Astrocyte (in vitro differentiated cells and primary cell): ENCODE measurements around the gene SMIM27. TPM values are rescaled to one million over a fixed set of nuclear protein-coding genes. Genes with fewer than 3 reads are reported as not detected.

Experiments used
- DNase-seq: peaks from one replicate; pipeline ENCODE4 v3.0.0-alpha.2; 2010; ENCODE audit warnings: low read depth
- FAIRE-seq: peaks from 2 replicates; lab custom pipeline; 2011; peaks lifted over from hg19 to GRCh38; lab: Jason Lieb, UNC
- H2AFZ ChIP-seq: 2 replicates; pipeline ENCODE4 v1.6.0; 2012; ENCODE audit warnings: low read depth, low read length, inconsistent platforms
- H3K27ac ChIP-seq: 2 replicates; pipeline ENCODE4 v1.5.1; 2011; ENCODE audit warnings: low read depth, low read length, inconsistent platforms
- H3K27me3 ChIP-seq: 2 replicates; pipeline ENCODE4 v1.6.0; 2011; ENCODE audit warnings: low read length, inconsistent platforms; ENCODE audit not compliant: insufficient read depth
- H3K36me3 ChIP-seq: 2 replicates; pipeline ENCODE4 v1.5.1; 2011; ENCODE audit warnings: low read length, inconsistent platforms; ENCODE audit not compliant: insufficient read depth
- H3K4me1 ChIP-seq: 2 replicates; pipeline ENCODE4 v1.5.1; 2011; ENCODE audit warnings: low read length, inconsistent platforms; ENCODE audit not compliant: insufficient read depth
- H3K4me2 ChIP-seq: 2 replicates; pipeline ENCODE4 v1.6.0; 2012; ENCODE audit warnings: low read length, inconsistent platforms
- H3K4me3 ChIP-seq: 2 replicates; pipeline ENCODE4 v1.5.1; 2011; ENCODE audit warnings: low read depth, mild to moderate bottlenecking, low read length, inconsistent platforms; ENCODE audit not compliant: insufficient read depth
- H3K79me2 ChIP-seq: 2 replicates; pipeline ENCODE4 v1.6.0; 2012; ENCODE audit warnings: mild to moderate bottlenecking, low read length, inconsistent platforms; ENCODE audit not compliant: insufficient read depth
- H3K9ac ChIP-seq: 2 replicates; pipeline ENCODE4 v1.6.0; 2012; ENCODE audit warnings: mild to moderate bottlenecking, low read length, inconsistent platforms
- H3K9me3 ChIP-seq: 2 replicates; pipeline ENCODE4 v1.5.1; 2012; ENCODE audit warnings: low read depth, mild to moderate bottlenecking, low read length, inconsistent platforms; ENCODE audit not compliant: insufficient read depth
- H4K20me1 ChIP-seq: 2 replicates; pipeline ENCODE4 v1.6.0; 2012; ENCODE audit warnings: low read length, inconsistent platforms; ENCODE audit not compliant: insufficient read depth
- H3K27ac Mint-ChIP-seq: one replicate; pipeline ENCODE4 v1.8.0; 2021; ENCODE audit warnings: mild to moderate bottlenecking, mixed read lengths; ENCODE audit not compliant: unreplicated experiment
- H3K27me3 Mint-ChIP-seq: one replicate; pipeline ENCODE4 v1.8.0; 2021; ENCODE audit warnings: low read depth, mixed read lengths; ENCODE audit not compliant: unreplicated experiment
- H3K36me3 Mint-ChIP-seq: one replicate; pipeline ENCODE4 v1.8.0; 2021; ENCODE audit warnings: low read depth, mixed read lengths; ENCODE audit not compliant: unreplicated experiment
- H3K4me1 Mint-ChIP-seq: one replicate; pipeline ENCODE4 v1.8.0; 2021; ENCODE audit warnings: low read depth, mixed read lengths; ENCODE audit not compliant: unreplicated experiment
- H3K4me3 Mint-ChIP-seq: one replicate; pipeline ENCODE4 v1.8.0; 2021; ENCODE audit warnings: mild to moderate bottlenecking, moderate library complexity, mixed read lengths; ENCODE audit not compliant: unreplicated experiment
- H3K9me3 Mint-ChIP-seq: one replicate; pipeline ENCODE4 v1.8.0; 2021; ENCODE audit warnings: mild to moderate bottlenecking, mixed read lengths; ENCODE audit not compliant: unreplicated experiment
- EZH2 ChIP-seq: IDR thresholded peaks from 2 replicates; pipeline ENCODE4 v1.6.1; 2012; ENCODE audit warnings: mild to moderate bottlenecking, low read length, inconsistent platforms; ENCODE audit not compliant: insufficient read depth
- total RNA-seq: library from RNA; stranded (reverse); gene quantifications from 2 replicates; pipeline ENCODE4 v1.2.1, GENCODE V29; 2021
- TF ChIP-seq, protein P1 (sequence below): IDR thresholded peaks from 2 replicates; pipeline ENCODE4 v1.5.1; 2011; ENCODE audit warnings: low read depth, mild to moderate bottlenecking, inconsistent platforms, low read length, moderate library complexity; ENCODE audit not compliant: insufficient read depth

The SMIM27 gene
- total RNA-seq, 1 donor from 2014 or later = 9.4 TPM

DNA sequence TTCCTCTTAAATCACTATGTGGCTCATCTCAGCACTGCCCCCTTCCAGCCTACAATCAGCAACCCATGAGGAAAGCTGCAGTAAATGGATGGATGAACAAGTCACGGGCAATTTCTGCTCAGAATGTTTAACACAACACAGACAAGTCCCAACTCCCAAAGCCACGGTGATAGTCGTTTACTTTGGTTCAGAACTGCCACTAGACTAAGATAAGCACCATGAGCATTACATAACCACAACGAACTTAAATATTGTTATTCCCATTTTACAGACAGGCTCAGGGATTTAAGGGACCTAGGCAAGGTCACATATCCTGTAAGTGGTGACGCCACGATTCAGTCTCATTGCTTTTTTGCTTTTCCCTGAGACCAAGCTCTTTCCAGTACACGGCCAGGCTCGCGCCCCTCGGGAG is 2.0 kb upstream of the SMIM27 start:
- H3K4me1 Mint-ChIP-seq = peaks cover 12% of the 10 kb centered on the region
- peaks cover 76% of the 10 kb centered on the region for H3K79me2 ChIP-seq
- H3K9me3 ChIP-seq = no peaks in the 10 kb centered on the region
- DNase-seq = peak; percentile 41
- peak overlapping the region; percentile 95 for H3K4me3 Mint-ChIP-seq
- H3K27ac Mint-ChIP-seq = peak overlapping the region; percentile 78
- H3K4me2 ChIP-seq = peak overlapping the region; percentile 89
- no peak for FAIRE-seq
- TF ChIP-seq EZH2 = no peak
- TF ChIP-seq, protein P1, sequence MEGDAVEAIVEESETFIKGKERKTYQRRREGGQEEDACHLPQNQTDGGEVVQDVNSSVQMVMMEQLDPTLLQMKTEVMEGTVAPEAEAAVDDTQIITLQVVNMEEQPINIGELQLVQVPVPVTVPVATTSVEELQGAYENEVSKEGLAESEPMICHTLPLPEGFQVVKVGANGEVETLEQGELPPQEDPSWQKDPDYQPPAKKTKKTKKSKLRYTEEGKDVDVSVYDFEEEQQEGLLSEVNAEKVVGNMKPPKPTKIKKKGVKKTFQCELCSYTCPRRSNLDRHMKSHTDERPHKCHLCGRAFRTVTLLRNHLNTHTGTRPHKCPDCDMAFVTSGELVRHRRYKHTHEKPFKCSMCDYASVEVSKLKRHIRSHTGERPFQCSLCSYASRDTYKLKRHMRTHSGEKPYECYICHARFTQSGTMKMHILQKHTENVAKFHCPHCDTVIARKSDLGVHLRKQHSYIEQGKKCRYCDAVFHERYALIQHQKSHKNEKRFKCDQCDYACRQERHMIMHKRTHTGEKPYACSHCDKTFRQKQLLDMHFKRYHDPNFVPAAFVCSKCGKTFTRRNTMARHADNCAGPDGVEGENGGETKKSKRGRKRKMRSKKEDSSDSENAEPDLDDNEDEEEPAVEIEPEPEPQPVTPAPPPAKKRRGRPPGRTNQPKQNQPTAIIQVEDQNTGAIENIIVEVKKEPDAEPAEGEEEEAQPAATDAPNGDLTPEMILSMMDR = no peak
- peak overlapping the region; percentile 97 for H3K9ac ChIP-seq
- H3K27me3 Mint-ChIP-seq = no peaks in the 10 kb centered on the region
- no peaks in the 10 kb centered on the region for H3K9me3 Mint-ChIP-seq
- peak overlapping the region; percentile 43 for H2AFZ ChIP-seq
- H3K36me3 Mint-ChIP-seq = peaks cover 5% of the 10 kb centered on the region
- H3K27me3 ChIP-seq = no peaks in the 10 kb centered on the region
- H3K27ac ChIP-seq = peak overlapping the region; percentile 98
- H4K20me1 ChIP-seq = peaks cover 45% of the 10 kb centered on the region
- H3K4me1 ChIP-seq = peaks cover 5% of the 10 kb centered on the region
- H3K36me3 ChIP-seq = no peaks in the 10 kb centered on the region
- peak overlapping the region; percentile 93 for H3K4me3 ChIP-seq

DNA sequence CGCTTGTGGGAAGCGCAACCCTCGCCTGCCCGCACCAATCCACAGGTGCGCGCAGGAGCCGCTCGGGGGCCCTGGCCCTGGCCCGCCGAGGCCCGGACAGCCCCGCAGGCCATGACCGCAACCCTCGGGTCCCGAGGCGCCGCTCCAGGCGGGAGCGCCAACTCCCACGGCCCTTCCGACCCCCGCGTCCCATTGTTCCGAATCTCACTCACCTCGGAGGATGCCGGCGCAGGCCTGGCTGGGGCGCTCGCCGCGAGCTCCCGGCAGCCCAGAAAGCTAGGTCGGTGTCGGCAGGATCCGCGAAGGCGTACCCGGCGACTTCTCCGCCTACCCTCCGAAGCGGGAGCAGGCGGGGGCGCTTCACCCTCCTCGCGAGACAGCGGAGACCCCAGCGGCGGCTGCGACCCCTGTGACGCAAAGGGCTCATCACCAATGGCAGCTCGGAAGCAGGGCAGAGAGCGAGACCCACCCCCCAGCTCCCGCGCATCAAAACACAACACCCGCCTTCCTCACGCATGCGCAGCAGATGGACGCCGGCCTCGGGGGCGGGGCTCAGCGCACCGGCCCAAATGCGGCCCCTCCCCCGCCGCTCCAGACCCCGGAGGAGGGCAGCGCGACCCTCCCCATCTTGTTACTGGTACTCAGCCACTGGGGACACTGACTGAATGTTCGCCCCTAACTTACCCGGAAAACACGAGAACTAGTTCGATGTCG is 1.4 kb upstream of the SMIM27 start:
- Histone ChIP-seq H3K27me3 (no peaks in the 10 kb centered on the region), H3K4me2 (peak overlapping the region; percentile 89), H3K9me3 (no peaks in the 10 kb centered on the region), H3K36me3 (no peaks in the 10 kb centered on the region), H4K20me1 (peaks cover 40% of the 10 kb centered on the region), H3K4me1 (peaks cover 5% of the 10 kb centered on the region), H3K79me2 (peaks cover 74% of the 10 kb centered on the region), H3K9ac (peak overlapping the region; percentile 97), H2AFZ (peak overlapping the region; percentile 43), H3K27ac (peak overlapping the region; percentile 98), H3K4me3 (peak overlapping the region; percentile 93)
- Mint-ChIP-seq H3K4me1 (peaks cover 12% of the 10 kb centered on the region), H3K9me3 (no peaks in the 10 kb centered on the region), H3K4me3 (peak overlapping the region; percentile 95), H3K36me3 (peaks cover 5% of the 10 kb centered on the region), H3K27me3 (no peaks in the 10 kb centered on the region), H3K27ac (peak overlapping the region; percentile 93)
- DNase-seq (peak; percentile 83), FAIRE-seq (no peak)
- no peak for TF ChIP-seq EZH2
- TF ChIP-seq, protein P1 = no peak
